ENCODE results near the gene FBXW9.
A peak's percentile ranks its signal among the peaks of the same experiment; 100 is the strongest.
"Not testable (repeated sequence)": the region's sequence is repeated elsewhere in the genome, so short reads cannot be mapped to it uniquely, and the experiment has no call there.

FBXW9 gene

GRCh38 chr19:12648088-12648487 is 48.3 kb downstream of the FBXW9 start:
- no peak for DNase-seq

GRCh38 chr19:12647490-12648071 is 48.9 kb downstream of the FBXW9 start:
- peak; percentile 26 for DNase-seq

GRCh38 chr19:12647047-12647446 is 49.4 kb downstream of the FBXW9 start:
- DNase-seq, result no peak

GRCh38 chr19:12646551-12646950 is 49.9 kb downstream of the FBXW9 start:
- no peak for DNase-seq

DNA sequence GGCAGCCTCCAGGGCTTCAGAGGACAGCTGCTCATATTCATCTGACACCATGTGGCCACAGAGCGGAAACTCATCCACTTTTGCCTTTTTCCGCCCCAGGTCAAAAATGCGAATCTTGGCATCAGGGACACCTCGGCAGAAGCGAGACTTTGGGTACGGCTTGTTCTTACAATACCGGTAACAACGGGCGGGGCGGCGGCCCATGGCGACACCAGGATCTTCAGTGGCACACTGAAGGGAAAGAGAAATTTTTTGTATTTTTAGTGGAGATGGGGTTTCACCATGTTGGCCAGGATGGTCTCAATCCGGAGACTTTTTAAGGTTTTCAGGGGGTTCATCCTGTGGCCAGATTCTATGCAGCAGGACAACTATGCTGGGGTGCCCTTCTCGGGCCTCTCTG is 52.7 kb downstream of the FBXW9 start:
- DNase-seq, result not testable (repeated sequence)

- no peak for DNase-seq
These were observed 53.9 kb downstream of the FBXW9 start for GRCh38 chr19:12642506-12642905.

DNA sequence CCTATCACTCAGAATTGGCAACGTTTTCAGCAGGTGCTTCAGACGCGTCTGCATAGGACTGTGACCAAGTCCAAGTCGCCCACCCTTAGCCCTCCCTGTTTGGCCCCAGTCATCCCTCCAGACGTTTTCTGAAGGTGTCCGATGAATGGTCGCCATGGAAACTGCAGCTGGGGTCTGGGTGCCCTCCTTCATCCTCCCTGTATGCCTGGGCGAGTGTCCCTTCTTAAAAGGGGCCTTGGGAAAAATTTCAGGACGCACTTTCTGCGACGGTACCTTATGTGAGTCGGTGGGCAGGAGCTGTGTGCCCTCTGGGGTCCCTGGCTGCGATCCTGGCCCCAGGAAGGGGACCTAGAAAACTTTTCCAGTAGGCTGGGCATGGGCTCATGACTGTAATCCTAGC is 55.0 kb downstream of the FBXW9 start:
- DNase-seq, result no peak

- DNase-seq, result peak; percentile 86
These were observed 56.4 kb downstream of the FBXW9 start for GRCh38 chr19:12639901-12640613.

All from stimulated activated CD4-positive, alpha-beta T cell treated with anti-CD3 and anti-CD28 coated beads, Interleukin-12 subunit alpha, Interleukin-12 subunit beta, amount 100 ng/mL, for 4 hours (primary cell).